HEK293 (cell line): Measurements from ENCODE around the gene DHCR7.

Experiments used
- ATF2 ChIP-seq: fragments of 450-650 bp; formaldehyde crosslinking; IDR thresholded peaks from 2 replicates; pipeline ENCODE4 v1.5.1; 2016; ENCODE audit warnings: missing biosample characterization, missing genetic modification characterization, low read depth
- BCL6B ChIP-seq: fragments of 450-650 bp; formaldehyde crosslinking; IDR thresholded peaks from 2 replicates; pipeline ENCODE4 v1.5.1; 2017; ENCODE audit warnings: missing biosample characterization, missing genetic modification characterization
- ELK4 ChIP-seq: IDR thresholded peaks from 2 replicates; pipeline ENCODE4 v1.6.1; 2011; ENCODE audit warnings: mild to moderate bottlenecking, low read depth, low read length, borderline replicate concordance
- KLF8 ChIP-seq: fragments of 450-650 bp; formaldehyde crosslinking; IDR thresholded peaks from 2 replicates; pipeline ENCODE4 v1.5.1; 2016; ENCODE audit warnings: missing biosample characterization, missing genetic modification characterization
- MEIS1 ChIP-seq: sonication (generic); formaldehyde crosslinking; IDR thresholded peaks from 2 replicates; pipeline ENCODE4 v1.8.1; 2022; ENCODE audit warnings: missing genetic modification reagents, mild to moderate bottlenecking, borderline replicate concordance
- MZF1 ChIP-seq: fragments of 450-650 bp; formaldehyde crosslinking; IDR thresholded peaks from 2 replicates; pipeline ENCODE4 v1.5.1; 2017; ENCODE audit warnings: missing biosample characterization, missing genetic modification characterization, borderline replicate concordance
- OVOL3 ChIP-seq: fragments of 450-650 bp; formaldehyde crosslinking; IDR thresholded peaks from 2 replicates; pipeline ENCODE4 v1.5.1; 2016; ENCODE audit warnings: missing biosample characterization, missing genetic modification characterization
- PBX3 ChIP-seq: sonication (generic); formaldehyde crosslinking; IDR thresholded peaks from 2 replicates; pipeline ENCODE4 v1.8.1; 2022; ENCODE audit warnings: mild to moderate bottlenecking, moderate library complexity, missing genetic modification reagents
- PRDM10 ChIP-seq: fragments of 450-650 bp; formaldehyde crosslinking; IDR thresholded peaks from 2 replicates; pipeline ENCODE4 v1.5.1; 2016; ENCODE audit warnings: missing biosample characterization, missing genetic modification characterization
- SP3 ChIP-seq: fragments of 450-650 bp; formaldehyde crosslinking; IDR thresholded peaks from 2 replicates; pipeline ENCODE4 v1.5.1; 2016; ENCODE audit warnings: missing biosample characterization, missing genetic modification characterization
- ZBTB7A ChIP-seq: fragments of 450-650 bp; formaldehyde crosslinking; IDR thresholded peaks from 2 replicates; pipeline ENCODE4 v1.5.1; 2016; ENCODE audit warnings: low read depth, missing biosample characterization, missing genetic modification characterization
- ZNF121 ChIP-seq: fragments of 450-650 bp; formaldehyde crosslinking; IDR thresholded peaks from 2 replicates; pipeline ENCODE4 v1.5.1; 2016; ENCODE audit warnings: missing biosample characterization, missing genetic modification characterization
- ZNF175 ChIP-seq: fragments of 450-650 bp; formaldehyde crosslinking; IDR thresholded peaks from 2 replicates; pipeline ENCODE4 v1.5.1; 2016; ENCODE audit warnings: missing biosample characterization, missing genetic modification characterization
- ZNF248 ChIP-seq: fragments of 450-650 bp; formaldehyde crosslinking; IDR thresholded peaks from 2 replicates; pipeline ENCODE4 v1.5.1; 2017; ENCODE audit warnings: missing biosample characterization, missing genetic modification characterization
- ZNF26 ChIP-seq: fragments of 450-650 bp; formaldehyde crosslinking; IDR thresholded peaks from 2 replicates; pipeline ENCODE4 v1.5.1; 2016; ENCODE audit warnings: missing biosample characterization, missing genetic modification characterization
- ZNF416 ChIP-seq: fragments of 450-650 bp; formaldehyde crosslinking; IDR thresholded peaks from 2 replicates; pipeline ENCODE4 v1.5.1; 2016; ENCODE audit warnings: missing biosample characterization, missing genetic modification characterization
- ZNF510 ChIP-seq: fragments of 450-650 bp; formaldehyde crosslinking; IDR thresholded peaks from 2 replicates; pipeline ENCODE4 v1.5.1; 2018; ENCODE audit warnings: mild to moderate bottlenecking, missing genetic modification characterization, missing biosample characterization; ENCODE audit not compliant: insufficient replicate concordance
- ZNF521 ChIP-seq: fragments of 450-650 bp; formaldehyde crosslinking; IDR thresholded peaks from 2 replicates; pipeline ENCODE4 v1.5.1; 2017; ENCODE audit warnings: missing biosample characterization, mild to moderate bottlenecking, missing genetic modification characterization
- ZNF530 ChIP-seq: fragments of 450-650 bp; formaldehyde crosslinking; IDR thresholded peaks from 2 replicates; pipeline ENCODE4 v1.5.1; 2016; ENCODE audit warnings: low read depth, missing biosample characterization, missing genetic modification characterization
- ZNF600 ChIP-seq: fragments of 450-650 bp; formaldehyde crosslinking; IDR thresholded peaks from 2 replicates; pipeline ENCODE4 v1.5.1; 2016; ENCODE audit warnings: missing biosample characterization, missing genetic modification characterization
- ZNF623 ChIP-seq: fragments of 450-650 bp; formaldehyde crosslinking; IDR thresholded peaks from 2 replicates; pipeline ENCODE4 v1.5.1; 2016; ENCODE audit warnings: missing biosample characterization, missing genetic modification characterization
- ZNF639 ChIP-seq: fragments of 450-650 bp; formaldehyde crosslinking; IDR thresholded peaks from 2 replicates; pipeline ENCODE4 v1.5.1; 2016; ENCODE audit warnings: missing biosample characterization, missing genetic modification characterization
- ZNF658 ChIP-seq: fragments of 450-650 bp; formaldehyde crosslinking; IDR thresholded peaks from 2 replicates; pipeline ENCODE4; 2016; ENCODE audit warnings: missing biosample characterization, missing genetic modification characterization
- ZNF692 ChIP-seq: fragments of 450-650 bp; formaldehyde crosslinking; IDR thresholded peaks from 2 replicates; pipeline ENCODE4 v1.5.1; 2016; ENCODE audit warnings: missing biosample characterization, missing genetic modification characterization
- ZNF792 ChIP-seq: fragments of 450-650 bp; formaldehyde crosslinking; IDR thresholded peaks from 2 replicates; pipeline ENCODE4 v1.5.1; 2016; ENCODE audit warnings: missing biosample characterization, missing genetic modification characterization

Gene DHCR7

GRCh38 chr11:71410363-71410966, 37.7 kb downstream of the DHCR7 start (continued):
- TF ChIP-seq PBX3 (CRISPR knock-in tag) (no peak), ATF2 (tag by site-specific recombination) (peak; percentile 91), ZNF600 (no peak), ELK4 (no peak), ZNF26 (tag by site-specific recombination) (0 out of 2 replicates have a peak, but pooled peaks have one; percentile 9), KLF8 (tag by site-specific recombination) (no peak), ZBTB7A (no peak), ZNF530 (tag by site-specific recombination) (no peak), ZNF792 (tag by site-specific recombination) (no peak), ZNF510 (tag by site-specific recombination) (no peak), MEIS1 (CRISPR knock-in tag) (no peak), PRDM10 (tag by site-specific recombination) (no peak), ZNF521 (tag by site-specific recombination) (0 out of 2 replicates have a peak, but pooled peaks have one; percentile 18), ZNF121 (tag by site-specific recombination) (no peak), ZNF639 (tag by site-specific recombination) (no peak), ZNF175 (tag by site-specific recombination) (no peak), ZNF692 (no peak), BCL6B (tag by site-specific recombination) (no peak; the same call in 1 of the 2 replicates), MZF1 (no peak), SP3 (tag by site-specific recombination) (no peak), ZNF623 (tag by site-specific recombination) (no peak), OVOL3 (no peak), ZNF248 (no peak), ZNF416 (no peak), ZNF658 (tag by site-specific recombination) (peak; percentile 96; the same call in 1 of the 2 replicates)
